Measurements from ENCODE around the gene VARS1. TPM values are rescaled to one million over a fixed set of nuclear protein-coding genes. Genes with fewer than 3 reads are reported as not detected.
"Not testable (repeated sequence)": the region's sequence is repeated elsewhere in the genome, so short reads cannot be mapped to it uniquely, and the experiment has no call there.

Gene VARS1
- total RNA-seq, 1 donor from 2014 or later, result 124 TPM

DNA sequence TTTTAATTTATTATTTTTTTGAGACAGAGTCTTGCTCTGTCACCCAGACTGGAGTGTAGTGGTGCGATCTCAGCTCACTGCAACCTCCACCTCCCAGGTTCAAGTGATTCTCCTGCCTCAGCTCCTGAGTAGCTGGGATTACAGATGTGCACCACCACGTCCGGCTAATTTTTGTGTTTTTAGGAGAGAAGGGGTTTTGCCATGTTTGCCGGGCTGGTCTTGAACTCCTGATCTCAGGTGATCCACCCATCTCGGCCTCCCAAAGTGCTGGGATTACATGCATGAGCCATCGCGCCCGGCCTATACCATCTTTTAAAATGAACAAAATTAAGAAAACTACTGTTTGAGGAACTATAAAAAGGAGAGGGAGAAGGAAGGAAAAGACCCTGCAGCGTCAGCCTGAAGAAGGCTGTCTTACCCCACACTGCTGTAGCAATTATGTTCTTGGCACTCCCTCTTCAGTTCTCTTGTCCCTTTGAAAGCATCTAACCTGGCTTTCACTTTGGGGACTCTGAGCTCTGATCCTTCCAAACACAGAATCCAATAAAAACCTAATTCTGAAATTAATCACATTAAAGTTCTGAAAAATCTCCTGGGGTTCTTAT lies 28.1 kb upstream of the VARS1 start:
- intact Hi-C loops (cut with micrococcal nuclease), result not testable (repeated sequence)

DNA sequence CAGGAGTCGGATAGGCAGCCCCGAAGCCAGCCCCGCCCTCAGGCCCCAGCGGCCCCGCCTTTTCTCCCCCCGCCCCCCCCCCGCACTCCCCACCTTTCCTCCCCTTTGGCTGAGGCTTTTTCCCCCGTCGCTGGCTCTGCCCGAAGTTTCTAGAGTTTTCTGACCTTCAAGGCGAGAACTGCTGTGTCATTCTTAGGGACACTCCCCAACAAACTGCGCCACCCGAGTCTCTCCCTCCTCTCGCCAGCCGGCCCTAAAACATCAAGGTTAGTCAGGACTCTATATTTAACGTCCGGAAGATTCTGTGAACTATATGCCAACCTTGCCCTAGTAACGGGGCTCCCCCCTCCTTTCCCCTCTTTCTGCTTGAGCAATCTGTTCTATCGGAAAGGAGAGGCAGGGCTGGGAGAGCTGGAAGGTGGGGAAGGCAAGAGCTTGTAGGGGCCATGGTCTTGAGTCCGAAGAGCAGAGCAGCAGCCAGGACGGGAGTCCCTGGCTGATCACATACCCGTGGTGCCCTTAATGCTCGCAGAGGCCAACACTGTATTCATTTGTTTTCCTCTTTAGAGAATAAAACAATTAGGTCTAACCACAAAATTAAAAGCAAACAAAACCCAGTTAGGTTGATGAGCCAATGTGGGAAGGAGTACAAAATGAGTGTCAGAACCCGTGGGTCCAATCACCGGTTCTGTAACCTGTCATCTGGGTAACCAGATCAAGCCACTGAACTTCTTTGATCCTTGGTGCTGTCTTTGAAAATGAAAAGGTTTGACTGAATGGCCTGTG lies 26.7 kb upstream of the VARS1 start:
- intact Hi-C loops (cut with micrococcal nuclease), result no loop called here

DNA sequence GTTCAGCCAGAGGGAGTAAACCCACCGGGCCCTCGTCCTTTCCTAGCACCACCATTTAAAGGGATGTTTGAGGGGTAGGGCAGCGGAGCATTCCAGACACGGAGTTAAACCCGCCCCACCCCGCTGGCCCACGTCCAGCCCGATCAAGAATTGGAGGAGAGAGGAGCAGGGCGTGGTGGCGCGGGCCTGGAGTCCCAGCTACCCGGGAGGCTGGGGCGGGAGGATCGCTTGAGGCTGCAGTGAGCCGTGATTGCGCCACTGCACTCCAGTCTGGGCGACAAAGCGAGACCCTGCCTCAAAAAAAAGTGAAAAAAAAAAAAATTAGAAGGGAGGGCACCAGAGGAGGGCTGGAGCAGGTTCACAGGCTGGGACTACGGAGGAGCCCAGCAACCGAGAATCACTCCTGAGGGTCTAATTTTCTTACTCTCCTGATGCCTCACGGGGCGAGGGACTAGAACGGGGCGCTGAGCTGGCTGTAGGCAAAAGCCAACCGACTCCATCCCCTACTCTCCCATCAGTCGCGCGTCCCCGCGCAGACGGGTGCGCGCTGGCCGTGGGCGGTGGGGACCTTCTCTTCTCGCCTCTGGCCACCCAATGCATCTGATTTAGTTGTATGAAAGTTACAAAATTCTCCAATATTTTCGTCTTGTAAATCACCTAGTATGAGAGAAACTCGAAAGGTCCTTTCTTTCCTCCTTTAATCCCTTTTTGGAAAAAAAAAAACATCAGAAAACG lies 25.9 kb upstream of the VARS1 start:
- intact Hi-C loops (cut with micrococcal nuclease), result no loop called here

DNA sequence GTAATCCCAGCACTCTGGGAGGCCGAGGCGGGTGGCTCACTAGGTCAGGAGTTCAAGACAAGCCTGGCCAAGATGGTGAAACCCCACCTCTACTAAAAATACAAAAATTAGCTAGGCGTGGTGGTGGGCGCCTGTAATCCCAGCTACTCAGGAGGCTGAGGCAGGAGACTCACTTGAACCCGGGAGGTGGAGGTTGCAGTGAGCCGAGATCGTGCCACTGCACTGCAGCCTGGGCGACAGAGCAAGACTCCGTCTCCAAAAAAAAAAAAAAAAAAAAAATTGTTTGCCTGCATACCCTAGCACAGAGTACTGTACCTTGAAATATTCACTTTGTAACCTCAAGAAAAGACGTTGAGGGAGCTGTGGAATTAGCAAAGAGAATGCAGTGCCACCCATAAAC lies 24.8 kb upstream of the VARS1 start:
- intact Hi-C loops (cut with micrococcal nuclease), result not testable (repeated sequence)

DNA sequence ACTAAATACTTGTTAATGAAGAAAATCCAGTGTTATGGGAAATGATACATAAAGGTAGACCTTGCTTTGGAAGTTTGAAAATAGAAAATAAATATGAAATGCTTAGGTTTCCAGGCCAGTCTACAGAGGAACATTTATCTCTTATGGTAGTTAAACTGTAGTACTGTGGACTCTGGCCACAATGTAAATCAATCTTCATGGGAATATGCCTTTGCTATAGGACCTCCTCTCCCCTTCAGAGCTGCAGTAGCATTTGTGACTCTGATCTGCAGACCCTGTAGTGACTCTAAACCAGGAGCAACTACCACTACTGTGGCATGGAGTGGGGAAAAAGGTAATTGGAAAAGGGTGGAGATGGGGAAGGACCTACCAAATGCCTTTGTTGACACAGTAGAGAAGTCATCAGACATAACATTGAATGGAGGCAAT lies 24.3 kb upstream of the VARS1 start:
- intact Hi-C loops (cut with micrococcal nuclease), result no loop called here

DNA sequence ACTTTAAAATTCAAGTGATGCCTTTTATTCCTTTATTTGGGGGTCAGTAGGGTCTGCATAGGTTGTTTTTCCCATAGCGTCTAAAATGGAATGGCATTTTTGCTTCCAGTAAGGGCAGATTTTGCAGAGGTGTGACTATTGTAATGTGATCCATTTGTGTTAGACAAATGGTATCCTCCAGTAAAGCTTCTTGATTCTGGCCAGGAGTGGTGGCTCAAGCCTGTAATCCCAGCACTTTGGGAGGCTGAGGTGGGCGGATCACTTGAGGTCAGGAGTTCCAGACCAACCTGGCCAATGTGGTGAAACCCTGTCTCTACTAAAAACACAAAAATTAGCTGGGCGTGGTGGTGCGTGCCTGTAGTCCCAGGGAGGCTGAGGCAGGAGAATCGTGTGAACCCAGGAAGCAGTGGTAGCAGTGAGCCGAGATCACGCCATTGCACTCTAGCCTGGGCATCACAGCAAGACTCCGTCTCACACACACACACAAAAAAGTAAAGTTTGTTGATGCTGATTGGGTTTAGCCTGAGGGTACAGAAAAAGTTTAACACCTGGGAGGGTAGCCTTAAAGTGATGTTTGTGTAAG lies 22.5 kb upstream of the VARS1 start:
- intact Hi-C loops (cut with micrococcal nuclease), result not testable (repeated sequence)

DNA sequence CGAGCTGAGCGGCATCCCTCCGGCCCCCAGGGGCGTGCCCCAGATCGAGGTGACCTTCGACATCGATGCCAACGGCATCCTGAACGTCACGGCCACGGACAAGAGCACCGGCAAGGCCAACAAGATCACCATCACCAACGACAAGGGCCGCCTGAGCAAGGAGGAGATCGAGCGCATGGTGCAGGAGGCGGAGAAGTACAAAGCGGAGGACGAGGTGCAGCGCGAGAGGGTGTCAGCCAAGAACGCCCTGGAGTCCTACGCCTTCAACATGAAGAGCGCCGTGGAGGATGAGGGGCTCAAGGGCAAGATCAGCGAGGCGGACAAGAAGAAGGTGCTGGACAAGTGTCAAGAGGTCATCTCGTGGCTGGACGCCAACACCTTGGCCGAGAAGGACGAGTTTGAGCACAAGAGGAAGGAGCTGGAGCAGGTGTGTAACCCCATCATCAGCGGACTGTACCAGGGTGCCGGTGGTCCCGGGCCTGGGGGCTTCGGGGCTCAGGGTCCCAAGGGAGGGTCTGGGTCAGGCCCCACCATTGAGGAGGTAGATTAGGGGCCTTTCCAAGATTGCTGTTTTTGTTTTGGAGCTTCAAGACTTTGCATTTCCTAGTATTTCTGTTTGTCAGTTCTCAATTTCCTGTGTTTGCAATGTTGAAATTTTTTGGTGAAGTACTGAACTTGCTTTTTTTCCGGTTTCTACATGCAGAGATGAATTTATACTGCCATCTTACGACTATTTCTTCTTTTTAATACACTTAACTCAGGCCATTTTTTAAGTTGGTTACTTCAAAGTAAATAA lies 21.8 kb upstream of the VARS1 start:
- intact Hi-C loops (cut with micrococcal nuclease), result not testable (repeated sequence)

DNA sequence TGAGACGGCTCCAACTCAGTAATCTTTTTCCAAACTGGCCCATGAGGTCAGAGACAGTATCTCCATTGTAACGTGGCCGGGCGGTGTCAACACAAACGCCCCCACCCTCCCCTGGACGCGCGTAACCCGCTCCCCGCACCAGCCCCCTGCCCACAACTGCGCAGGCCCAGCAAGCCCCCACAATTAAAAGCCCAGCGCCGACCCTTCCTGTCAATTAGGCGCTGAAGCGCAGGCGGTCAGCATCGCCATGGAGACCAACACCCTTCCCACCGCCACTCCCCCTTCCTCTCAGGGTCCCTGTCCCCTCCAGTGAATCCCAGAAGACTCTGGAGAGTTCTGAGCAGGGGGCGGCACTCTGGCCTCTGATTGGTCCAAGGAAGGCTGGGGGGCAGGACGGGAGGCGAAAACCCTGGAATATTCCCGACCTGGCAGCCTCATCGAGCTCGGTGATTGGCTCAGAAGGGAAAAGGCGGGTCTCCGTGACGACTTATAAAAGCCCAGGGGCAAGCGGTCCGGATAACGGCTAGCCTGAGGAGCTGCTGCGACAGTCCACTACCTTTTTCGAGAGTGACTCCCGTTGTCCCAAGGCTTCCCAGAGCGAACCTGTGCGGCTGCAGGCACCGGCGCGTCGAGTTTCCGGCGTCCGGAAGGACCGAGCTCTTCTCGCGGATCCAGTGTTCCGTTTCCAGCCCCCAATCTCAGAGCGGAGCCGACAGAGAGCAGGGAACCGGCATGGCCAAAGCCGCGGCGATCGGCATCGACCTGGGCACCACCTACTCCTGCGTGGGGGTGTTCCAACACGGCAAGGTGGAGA lies 19.7 kb upstream of the VARS1 start, which contains the start of the genes HSPA1A and HSPA1L:
Gene HSPA1A, plus strand, starts transcription at position 519 of the 814 bp plus-strand sequence. Its CDS starts 214 bp downstream, at position 733.
Gene HSPA1L, minus strand, starts transcription at position 259 of the 814 bp plus-strand sequence. CDS start 3,311 bp downstream, outside the sequence.
- intact Hi-C loops (cut with micrococcal nuclease), result loop anchor here (2.0 kb wide), 1 partner anchor 76 kb away; no protein-coding TSS in a partner anchor

DNA sequence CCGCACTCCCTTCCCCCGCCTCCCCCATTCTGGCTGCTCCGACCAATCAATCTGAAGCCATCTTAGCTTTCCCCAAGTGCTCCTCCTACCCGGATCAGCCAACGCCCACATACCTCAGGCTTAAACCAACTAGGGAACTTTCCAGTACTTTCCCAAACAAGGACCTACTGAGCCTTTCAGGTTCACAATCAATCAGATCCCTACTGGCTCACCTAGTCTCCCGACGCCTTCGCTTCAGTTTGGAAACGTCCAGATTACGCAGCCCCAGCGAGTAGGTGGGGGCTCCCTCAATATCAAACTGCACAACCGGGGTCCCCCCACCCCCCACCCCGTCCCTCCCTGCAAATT lies 19.1 kb upstream of the VARS1 start:
- intact Hi-C loops (cut with micrococcal nuclease), result loop anchor here (2.0 kb wide), 1 partner anchor 76 kb away; no protein-coding TSS in a partner anchor

DNA sequence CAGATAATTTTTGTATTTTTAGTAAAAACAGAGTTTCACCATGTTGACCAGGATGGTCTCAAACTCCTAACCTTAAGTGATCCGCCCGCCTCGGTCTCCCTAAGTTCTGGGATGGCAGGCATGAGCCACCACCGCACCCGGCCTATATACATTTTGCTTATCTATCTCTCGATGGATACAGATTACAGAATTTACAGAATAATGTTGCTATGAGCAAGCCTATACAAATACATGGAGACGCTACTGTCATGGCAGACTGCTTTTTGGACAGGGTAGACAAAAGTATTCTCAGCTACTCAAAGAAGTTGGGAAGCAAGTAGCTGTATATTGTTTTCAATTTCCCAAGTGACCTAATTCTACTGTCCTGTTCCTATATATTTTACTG lies 17.9 kb upstream of the VARS1 start:
- intact Hi-C loops (cut with micrococcal nuclease), result no loop called here

DNA sequence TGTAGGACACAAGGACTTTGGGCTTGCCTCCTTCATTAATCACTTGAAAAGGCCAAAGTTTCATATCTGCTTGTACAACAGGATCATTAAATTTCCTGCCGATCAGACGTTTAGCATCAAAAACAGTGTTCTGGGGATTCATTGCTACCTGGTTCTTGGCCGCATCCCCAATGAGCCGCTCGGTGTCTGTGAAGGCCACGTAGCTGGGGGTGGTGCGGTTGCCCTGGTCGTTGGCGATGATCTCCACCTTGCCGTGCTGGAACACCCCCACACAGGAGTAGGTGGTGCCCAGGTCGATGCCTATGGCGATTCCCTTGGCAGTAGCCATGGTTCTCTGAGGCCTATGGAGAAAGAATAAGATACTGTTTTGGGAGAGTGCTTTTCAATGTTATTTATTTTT lies 16.1 kb upstream of the VARS1 start:
- intact Hi-C loops (cut with micrococcal nuclease), result no loop called here

DNA sequence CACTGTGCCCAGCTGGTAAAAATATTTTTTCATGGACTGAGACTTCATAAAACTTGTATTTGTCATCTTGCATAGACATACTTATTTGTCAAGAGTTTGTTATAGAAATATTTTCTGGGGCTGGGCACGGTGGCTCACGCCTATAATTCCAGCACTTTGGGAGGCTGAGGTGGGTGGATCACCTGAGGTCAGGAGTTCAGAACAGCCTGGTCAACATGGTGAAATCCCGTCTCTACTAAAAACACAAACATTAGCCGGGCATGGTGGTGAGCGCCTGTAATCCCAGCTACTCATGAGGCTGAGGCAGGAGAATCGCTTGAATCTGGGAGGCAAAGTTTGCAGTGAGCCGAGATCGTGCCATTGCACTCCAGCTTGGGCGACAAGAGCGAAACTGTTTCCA lies 13.0 kb upstream of the VARS1 start:
- intact Hi-C loops (cut with micrococcal nuclease), result not testable (repeated sequence)

DNA sequence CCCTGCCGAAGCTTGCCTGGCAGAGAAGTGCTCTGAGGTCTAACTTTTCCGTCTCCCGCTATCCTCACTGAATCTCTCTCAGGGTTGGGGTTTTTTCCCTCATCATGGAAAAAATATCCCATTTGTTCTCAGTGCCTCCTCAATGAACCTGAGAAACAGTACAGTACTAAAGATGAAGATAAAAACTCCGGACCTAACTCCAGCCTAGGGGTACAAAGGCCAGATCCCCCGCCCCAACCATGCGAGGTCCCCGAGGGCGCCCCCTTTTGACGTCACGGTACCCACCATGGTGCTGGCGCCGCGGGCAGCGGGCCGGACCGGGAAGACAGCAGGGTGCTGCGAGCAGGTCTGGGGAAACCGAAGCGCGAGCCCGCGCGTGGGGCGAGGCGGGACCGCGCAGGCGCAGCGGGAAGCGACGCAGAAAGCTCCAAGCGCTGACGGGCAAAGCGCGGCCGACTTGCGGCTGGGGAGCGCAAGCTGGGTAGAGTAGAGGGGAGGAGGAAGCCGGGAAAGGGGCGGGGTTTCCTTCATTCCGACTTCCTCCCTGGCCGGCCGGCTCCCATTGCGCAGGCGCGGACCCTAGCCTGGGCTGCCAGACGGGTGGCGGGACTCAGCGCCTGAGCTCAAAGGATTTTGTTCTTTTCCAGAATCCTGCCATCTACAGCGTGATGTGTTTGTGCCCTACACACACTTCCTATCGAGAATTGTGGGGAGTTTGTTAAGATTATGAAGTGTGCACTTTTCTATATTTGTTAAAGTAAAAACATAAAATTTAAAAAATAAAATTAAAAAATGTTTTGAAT lies 11.1 kb upstream of the VARS1 start, which contains the start of gene LSM2:
Gene LSM2, minus strand, starts transcription at position 497 of the 803 bp plus-strand sequence. Its CDS starts 209 bp downstream, at position 288.
- intact Hi-C loops (cut with micrococcal nuclease), result loop anchor here (1.0 kb wide), 2 partner anchors 11 to 21 kb away; partner anchors contain the start of genes HSPA1B and VARS1

DNA sequence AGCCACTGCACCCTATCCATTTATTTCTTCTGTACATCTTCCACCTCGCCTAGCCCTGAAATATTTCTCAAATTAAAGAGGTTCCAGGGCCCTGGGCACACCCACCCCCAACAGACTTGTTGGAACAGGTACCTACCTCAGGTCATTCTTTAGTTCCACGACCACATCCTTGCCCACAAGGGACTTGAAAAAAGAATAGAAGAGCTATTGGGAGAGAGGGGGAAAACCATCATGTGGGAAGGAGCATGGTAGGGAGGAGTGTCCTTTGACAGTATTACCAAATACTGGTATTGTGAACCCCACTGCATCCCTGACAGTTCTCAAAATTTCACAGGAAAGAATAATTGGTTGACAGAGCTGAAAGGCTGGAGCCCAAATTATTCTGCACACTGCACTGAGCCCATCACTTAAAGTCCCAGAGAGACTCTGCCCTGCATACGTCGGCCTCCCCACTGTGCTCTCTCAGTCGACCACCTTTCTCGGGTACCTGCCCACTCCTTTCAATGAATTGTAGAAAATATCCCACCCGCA lies 10.5 kb upstream of the VARS1 start:
- intact Hi-C loops (cut with micrococcal nuclease), result loop anchor here (1.0 kb wide), 2 partner anchors 11 to 21 kb away; partner anchors contain the start of genes HSPA1B and VARS1

DNA sequence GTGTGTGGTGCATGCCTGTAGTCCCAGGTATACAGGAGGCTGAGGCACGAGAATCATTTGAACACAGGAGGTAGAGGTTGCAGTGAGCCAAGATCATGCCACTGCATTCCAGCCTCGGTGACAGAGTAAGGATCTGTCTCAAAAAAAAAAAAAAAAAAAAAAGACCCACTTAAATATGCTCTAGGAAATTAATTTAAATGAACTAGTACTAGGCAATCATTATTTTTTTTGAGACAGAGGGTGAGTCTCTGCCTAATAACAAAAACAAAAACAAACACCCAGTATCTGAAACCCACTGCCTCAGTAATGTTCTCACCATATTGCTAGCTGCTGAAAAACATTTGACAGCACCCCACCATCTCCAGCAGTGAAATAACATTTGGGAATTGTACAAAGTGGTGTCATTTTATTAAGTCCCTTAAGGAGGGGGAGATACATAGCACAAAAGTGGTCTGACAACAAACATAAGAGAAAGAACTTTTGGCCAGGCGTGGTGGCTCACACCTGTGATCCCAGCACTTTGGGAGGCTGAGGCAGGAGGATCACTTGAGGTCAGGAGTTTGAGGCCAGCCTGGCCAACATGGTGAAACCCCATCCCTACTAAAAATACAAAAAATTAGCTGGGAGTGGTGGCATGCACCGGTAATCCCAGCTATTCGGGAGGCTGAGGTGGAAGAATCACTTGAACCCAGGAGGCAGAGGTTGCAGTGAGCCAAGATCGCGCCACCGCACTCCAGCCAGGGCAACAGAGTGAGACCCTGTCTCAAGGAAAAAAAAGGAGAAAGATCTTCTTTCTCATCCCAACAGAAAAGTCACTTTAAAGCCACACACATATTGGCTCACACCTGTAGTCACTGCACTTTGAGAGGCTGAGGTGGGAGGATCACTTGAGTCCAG lies 5.7 kb upstream of the VARS1 start:
- intact Hi-C loops (cut with micrococcal nuclease), result not testable (repeated sequence)

DNA sequence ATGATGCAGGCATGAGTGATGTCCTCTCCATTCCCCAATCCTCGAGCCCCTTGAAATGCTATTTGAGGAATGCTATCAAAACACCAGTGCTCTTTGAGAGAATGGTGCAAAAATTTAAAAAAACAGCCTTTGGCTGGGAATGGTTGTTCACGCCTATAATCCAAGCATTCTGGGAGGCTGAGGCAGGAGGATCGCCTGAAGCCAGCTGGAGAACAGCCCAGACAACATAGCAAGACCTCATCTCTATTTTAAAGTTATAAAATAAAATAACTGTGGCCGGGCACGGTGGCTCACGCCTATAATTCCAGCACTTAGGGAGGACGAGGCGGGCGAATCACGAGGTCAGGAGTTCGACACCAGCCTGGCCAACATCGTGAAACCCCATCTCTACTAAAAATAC lies 4.2 kb upstream of the VARS1 start:
- intact Hi-C loops (cut with micrococcal nuclease), result loop anchor here (5.0 kb wide), 1 partner anchor 132 kb away; the partner anchor contains the start of genes CSNK2B and LY6G5B

DNA sequence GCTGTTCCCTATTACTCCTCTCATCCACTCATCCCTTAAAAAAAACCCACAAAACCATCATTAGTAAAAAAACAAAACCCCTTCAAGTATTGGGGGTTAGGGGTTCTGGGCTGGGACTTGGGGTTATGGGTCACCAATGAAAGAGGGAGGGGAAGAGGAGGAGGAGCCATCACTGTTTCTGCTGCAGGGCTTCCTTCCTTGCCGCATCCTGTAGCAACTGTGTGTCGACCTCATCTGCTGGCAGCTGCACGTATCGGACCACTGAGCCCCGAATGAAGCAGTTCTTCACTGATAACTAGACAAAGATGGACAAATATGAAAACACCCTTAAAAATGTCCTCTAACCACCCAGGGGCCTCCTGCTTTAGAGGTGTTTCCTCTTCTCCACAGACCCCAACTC lies 2.0 kb upstream of the VARS1 start:
- intact Hi-C loops (cut with micrococcal nuclease), result loop anchor here (5.0 kb wide), 1 partner anchor 130 kb away; the partner anchor contains the start of genes CSNK2B and LY6G5B
